Neural progenitor cell (in vitro differentiated cells): Measurements from ENCODE around the gene DMXL2. TPM values are rescaled to one million over a fixed set of nuclear protein-coding genes. Genes with fewer than 3 reads are reported as not detected.
"Not testable (repeated sequence)": the region's sequence is repeated elsewhere in the genome, so short reads cannot be mapped to it uniquely, and the experiment has no call there.

Source experiments
- DNase-seq: peaks from one replicate; pipeline ENCODE4 v3.0.0-alpha.2; 2016; ENCODE audit warnings: low spot score
- H2AFZ ChIP-seq: fragments of 200-600 bp; sonication (generic); replicated peaks from 2 replicates; pipeline ENCODE4 v1.6.1; 2016; ENCODE audit warnings: antibody characterized with exemption
- H3F3A ChIP-seq: fragments of 200-600 bp; sonication (generic); 2 replicates; pipeline ENCODE4 v1.6.1; 2016; ENCODE audit warnings: antibody characterized with exemption, low read depth
- H3K27ac ChIP-seq: fragments of 200-600 bp; sonication (generic); 2 replicates; pipeline ENCODE4 v1.5.1; 2016; ENCODE audit warnings: mild to moderate bottlenecking
- H3K27me3 ChIP-seq: fragments of 200-600 bp; sonication (generic); 2 replicates; pipeline ENCODE4 v1.6.1; 2016; ENCODE audit warnings: mild to moderate bottlenecking, moderate library complexity
- H3K36me3 ChIP-seq: fragments of 200-600 bp; sonication (generic); 2 replicates; pipeline ENCODE4 v1.5.1; 2016
- H3K4me1 ChIP-seq: fragments of 200-600 bp; sonication (generic); 2 replicates; pipeline ENCODE4 v1.6.1; 2016; ENCODE audit warnings: mixed run types
- H3K4me2 ChIP-seq: fragments of 200-600 bp; sonication (generic); 2 replicates; pipeline ENCODE4 v1.6.1; 2016
- H3K4me3 ChIP-seq: fragments of 200-600 bp; sonication (generic); 2 replicates; pipeline ENCODE4 v1.5.1; 2016
- H3K79me2 ChIP-seq: fragments of 200-600 bp; sonication (generic); 2 replicates; pipeline ENCODE4 v1.6.1; 2016; ENCODE audit warnings: low read depth
- H3K9ac ChIP-seq: fragments of 200-600 bp; sonication (generic); 2 replicates; pipeline ENCODE4 v1.6.1; 2016
- H3K9me3 ChIP-seq: fragments of 200-600 bp; sonication (generic); 2 replicates; pipeline ENCODE4 v1.5.1; 2016; ENCODE audit warnings: low read depth
- H4K20me1 ChIP-seq: fragments of 200-600 bp; sonication (generic); 2 replicates; pipeline ENCODE4 v1.6.1; 2016; ENCODE audit warnings: low read depth
- H3K27ac Mint-ChIP-seq: 3 replicates; pipeline ENCODE4 v1.8.0; 2021; ENCODE audit warnings: mixed read lengths
- H3K27me3 Mint-ChIP-seq: 2 replicates; pipeline ENCODE4 v1.8.0; 2022; ENCODE audit warnings: low read depth, mild to moderate bottlenecking, inconsistent platforms, moderate library complexity, mixed read lengths; ENCODE audit not compliant: insufficient read depth
- H3K36me3 Mint-ChIP-seq: 3 replicates; pipeline ENCODE4 v1.8.0; 2021; ENCODE audit warnings: mixed read lengths
- H3K4me1 Mint-ChIP-seq: 3 replicates; pipeline ENCODE4 v1.8.0; 2021; ENCODE audit warnings: mixed read lengths
- H3K4me3 Mint-ChIP-seq: 3 replicates; pipeline ENCODE4 v1.8.0; 2021; ENCODE audit warnings: mild to moderate bottlenecking, moderate library complexity, mixed read lengths
- H3K9me3 Mint-ChIP-seq: 3 replicates; pipeline ENCODE4 v1.8.0; 2020; ENCODE audit warnings: mixed read lengths
- EZH2 ChIP-seq: fragments of 200-600 bp; sonication (generic); IDR thresholded peaks from 2 replicates; pipeline ENCODE4 v1.6.1; 2017; ENCODE audit warnings: antibody characterized with exemption, mild to moderate bottlenecking, moderate library complexity
- EZH2phosphoT487 ChIP-seq: fragments of 200-600 bp; sonication (generic); IDR thresholded peaks from 2 replicates; pipeline ENCODE4 v1.6.1; 2017; ENCODE audit warnings: antibody characterized with exemption
- total RNA-seq: library from RNA; depleted of rRNA; stranded (reverse); fragments of >200 nt; gene quantifications from 2 replicates; pipeline ENCODE4 v1.2.3, GENCODE V29; 2015; ENCODE audit warnings: low replicate concordance
- TF ChIP-seq, protein P1 (sequence below): fragments of 200-600 bp; sonication (generic); IDR thresholded peaks from 2 replicates; pipeline ENCODE4 v1.5.1; 2017; ENCODE audit warnings: antibody characterized with exemption, mild to moderate bottlenecking

The DMXL2 gene
- total RNA-seq, 1 donor from 2014 or later = 124 TPM

DNA sequence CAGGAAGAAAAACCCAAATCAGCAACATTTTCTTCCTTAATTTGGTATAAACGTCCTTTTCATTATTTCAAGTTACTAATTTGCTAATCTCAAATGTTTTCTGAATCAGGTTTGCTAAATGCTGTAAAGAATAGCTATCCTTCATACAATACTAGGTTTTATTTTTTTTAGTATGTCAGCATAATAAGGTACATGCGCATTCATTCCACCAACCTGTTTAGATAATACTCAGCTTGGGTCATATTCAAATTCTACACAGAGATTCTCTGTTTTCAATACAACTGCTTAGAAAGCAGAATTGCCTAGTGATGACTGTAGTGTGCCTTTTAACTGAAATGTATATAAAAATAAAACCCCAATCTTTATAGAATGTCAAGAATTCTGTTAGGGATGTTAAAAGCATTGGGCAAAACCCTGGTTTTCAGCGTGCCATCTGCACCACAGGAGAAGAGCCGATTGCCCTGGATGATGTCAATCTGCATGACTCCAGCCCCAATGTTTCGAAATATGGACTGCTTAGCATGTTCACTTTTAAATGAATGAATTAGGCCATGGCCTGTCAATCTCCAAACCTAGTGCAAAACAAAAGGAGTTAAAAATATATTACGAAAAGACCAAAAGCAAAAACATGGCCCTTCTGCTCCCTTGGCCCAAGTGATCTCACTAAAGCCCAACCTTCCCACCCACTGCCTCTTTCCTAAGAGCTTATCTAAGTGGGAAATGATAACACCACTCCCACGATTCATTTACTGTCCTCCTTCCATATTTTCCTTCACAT is 173.8 kb downstream of the DMXL2 start:
- Mint-ChIP-seq H3K4me1 (no peaks in the 10 kb centered on the region), H3K9me3 (no peaks in the 10 kb centered on the region), H3K4me3 (no peak overlapping the region), H3K27ac (no peak overlapping the region), H3K36me3 (peaks cover 35% of the 10 kb centered on the region), H3K27me3 (no peaks in the 10 kb centered on the region)
- Histone ChIP-seq H3K27me3 (no peaks in the 10 kb centered on the region), H3F3A (no peaks in the 10 kb centered on the region), H3K9ac (no peak overlapping the region), H4K20me1 (no peaks in the 10 kb centered on the region), H3K4me1 (no peaks in the 10 kb centered on the region), H3K4me2 (no peak overlapping the region), H3K9me3 (no peaks in the 10 kb centered on the region), H2AFZ (no peak overlapping the region), H3K4me3 (no peak overlapping the region), H3K36me3 (no peaks in the 10 kb centered on the region), H3K79me2 (no peaks in the 10 kb centered on the region), H3K27ac (no peak overlapping the region)
- DNase-seq = no peak
- TF ChIP-seq, protein P1, sequence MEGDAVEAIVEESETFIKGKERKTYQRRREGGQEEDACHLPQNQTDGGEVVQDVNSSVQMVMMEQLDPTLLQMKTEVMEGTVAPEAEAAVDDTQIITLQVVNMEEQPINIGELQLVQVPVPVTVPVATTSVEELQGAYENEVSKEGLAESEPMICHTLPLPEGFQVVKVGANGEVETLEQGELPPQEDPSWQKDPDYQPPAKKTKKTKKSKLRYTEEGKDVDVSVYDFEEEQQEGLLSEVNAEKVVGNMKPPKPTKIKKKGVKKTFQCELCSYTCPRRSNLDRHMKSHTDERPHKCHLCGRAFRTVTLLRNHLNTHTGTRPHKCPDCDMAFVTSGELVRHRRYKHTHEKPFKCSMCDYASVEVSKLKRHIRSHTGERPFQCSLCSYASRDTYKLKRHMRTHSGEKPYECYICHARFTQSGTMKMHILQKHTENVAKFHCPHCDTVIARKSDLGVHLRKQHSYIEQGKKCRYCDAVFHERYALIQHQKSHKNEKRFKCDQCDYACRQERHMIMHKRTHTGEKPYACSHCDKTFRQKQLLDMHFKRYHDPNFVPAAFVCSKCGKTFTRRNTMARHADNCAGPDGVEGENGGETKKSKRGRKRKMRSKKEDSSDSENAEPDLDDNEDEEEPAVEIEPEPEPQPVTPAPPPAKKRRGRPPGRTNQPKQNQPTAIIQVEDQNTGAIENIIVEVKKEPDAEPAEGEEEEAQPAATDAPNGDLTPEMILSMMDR = no peak
- TF ChIP-seq EZH2 = no peak
- TF ChIP-seq EZH2phosphoT487 = no peak

DNA sequence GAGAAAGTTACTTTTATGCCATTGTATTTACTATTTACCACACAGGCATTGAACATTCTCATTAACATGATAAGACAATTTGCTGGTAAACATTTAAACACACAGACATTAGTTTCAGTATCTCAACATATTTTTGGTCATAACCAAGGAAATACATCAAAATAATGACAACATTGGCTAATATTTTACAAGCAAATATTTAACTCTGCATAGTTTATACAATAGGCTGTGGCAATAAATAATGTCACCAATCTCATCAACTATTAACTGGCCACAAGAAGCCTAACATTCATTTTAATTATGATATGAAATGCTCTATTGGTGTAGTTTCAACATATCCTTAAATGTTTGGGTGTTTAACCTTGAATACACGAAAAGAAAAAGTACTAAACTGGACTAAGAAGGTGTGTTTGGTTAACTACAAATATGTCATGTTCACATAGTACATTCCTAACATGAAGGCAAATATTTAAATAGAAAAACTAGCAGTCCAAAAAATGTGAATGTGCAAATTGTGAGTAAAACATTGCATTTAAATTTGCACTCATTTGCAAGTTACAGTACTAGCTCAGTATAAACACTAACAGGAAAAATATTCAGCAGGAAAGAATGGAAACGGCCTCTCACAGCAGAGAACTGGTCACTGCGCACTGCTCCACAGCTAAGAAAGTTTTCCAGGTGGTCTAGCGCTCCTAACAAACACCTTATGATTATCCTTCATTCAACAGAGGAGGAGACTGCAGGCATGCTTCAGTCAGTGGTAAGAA is 174.5 kb downstream of the DMXL2 start:
- H4K20me1 ChIP-seq = no peaks in the 10 kb centered on the region
- H3K4me1 Mint-ChIP-seq = no peaks in the 10 kb centered on the region
- H3K4me3 ChIP-seq = no peak overlapping the region
- TF ChIP-seq EZH2 = no peak
- TF ChIP-seq EZH2phosphoT487 = no peak
- TF ChIP-seq, protein P1 = no peak
- no peaks in the 10 kb centered on the region for H3K27me3 ChIP-seq
- H3K36me3 Mint-ChIP-seq = peaks cover 34% of the 10 kb centered on the region
- H3K27ac ChIP-seq = no peak overlapping the region
- H3K27me3 Mint-ChIP-seq = no peaks in the 10 kb centered on the region
- H3K4me1 ChIP-seq = no peaks in the 10 kb centered on the region
- H3K9me3 ChIP-seq = no peaks in the 10 kb centered on the region
- H3K79me2 ChIP-seq = no peaks in the 10 kb centered on the region
- H2AFZ ChIP-seq = no peak overlapping the region
- H3K27ac Mint-ChIP-seq = no peak overlapping the region
- H3K36me3 ChIP-seq = no peaks in the 10 kb centered on the region
- H3F3A ChIP-seq = no peaks in the 10 kb centered on the region
- H3K9ac ChIP-seq = no peak overlapping the region
- no peak for DNase-seq
- H3K4me2 ChIP-seq = no peak overlapping the region
- H3K9me3 Mint-ChIP-seq = no peaks in the 10 kb centered on the region
- no peak overlapping the region for H3K4me3 Mint-ChIP-seq

DNA sequence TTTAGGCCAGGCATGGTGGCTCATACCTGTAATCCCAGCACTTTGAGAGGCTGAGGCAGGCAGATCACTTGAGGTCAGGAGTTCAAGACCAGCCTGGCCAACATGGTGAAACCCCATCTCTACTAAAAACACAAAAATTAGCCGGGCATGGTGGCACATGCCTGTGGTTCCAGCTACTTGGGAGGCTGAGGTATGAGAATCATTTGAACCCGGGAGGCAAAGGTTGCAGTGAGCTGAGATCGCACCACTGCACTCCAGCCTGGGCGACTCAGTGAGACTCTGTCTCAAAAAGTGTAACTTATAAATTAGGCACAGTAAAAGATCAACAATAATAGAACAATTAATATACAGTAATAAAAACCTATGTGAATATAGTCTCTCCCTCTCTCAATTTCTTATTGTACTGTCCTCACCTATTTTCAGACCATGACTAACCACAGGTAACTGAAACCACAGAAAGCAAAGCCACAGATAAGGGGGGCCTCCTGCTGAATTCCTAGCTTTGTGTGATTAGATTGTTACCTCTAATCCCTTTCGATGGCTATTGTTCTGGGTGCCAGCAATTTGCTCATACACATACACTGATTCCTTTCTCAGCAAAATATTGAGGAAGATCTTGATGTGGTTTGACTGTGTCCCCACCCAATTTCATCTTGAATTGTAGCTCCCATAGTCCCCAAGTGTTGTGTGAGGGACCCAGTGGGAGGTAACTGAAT is 176.4 kb downstream of the DMXL2 start:
- not testable (repeated sequence) for H3K4me2 ChIP-seq, H3K27me3 Mint-ChIP-seq, H3K4me3 Mint-ChIP-seq, H3K4me3 ChIP-seq, H3K79me2 ChIP-seq, H3K36me3 ChIP-seq, H3F3A ChIP-seq, H3K27me3 ChIP-seq, H2AFZ ChIP-seq, H3K9ac ChIP-seq, H3K27ac ChIP-seq, H3K27ac Mint-ChIP-seq, H3K4me1 ChIP-seq, H4K20me1 ChIP-seq, H3K4me1 Mint-ChIP-seq, H3K9me3 Mint-ChIP-seq, H3K9me3 ChIP-seq
- peaks cover 28% of the 10 kb centered on the region for H3K36me3 Mint-ChIP-seq
- peak; percentile 47 for DNase-seq
